DOHH2 (cell line): ENCODE results near the gene CNTF.

ENCODE experiments used
- CTCF ChIP-seq: fragments of 200-600 bp; sonication (generic); IDR thresholded peaks from one replicate; pipeline ENCODE4 v1.5.1; 2014; ENCODE audit warnings: antibody characterized with exemption, mild to moderate bottlenecking, low read depth, low read length; ENCODE audit not compliant: poor library complexity, severe bottlenecking
- EZH2phosphoT487 ChIP-seq: fragments of 200-600 bp; sonication (generic); IDR thresholded peaks from 2 replicates; pipeline ENCODE4 v1.6.1; 2017; ENCODE audit warnings: borderline replicate concordance, mild to moderate bottlenecking, antibody characterized with exemption, low read length, moderate library complexity, mixed read lengths

GRCh38 chr11:58576887-58577471 lies 45.5 kb upstream of the CNTF start:
- no peak for TF ChIP-seq EZH2phosphoT487
- TF ChIP-seq CTCF: peak; percentile 65
